ENCODE measurements around the gene DNAJB9.

DNAJB9 gene

DNA sequence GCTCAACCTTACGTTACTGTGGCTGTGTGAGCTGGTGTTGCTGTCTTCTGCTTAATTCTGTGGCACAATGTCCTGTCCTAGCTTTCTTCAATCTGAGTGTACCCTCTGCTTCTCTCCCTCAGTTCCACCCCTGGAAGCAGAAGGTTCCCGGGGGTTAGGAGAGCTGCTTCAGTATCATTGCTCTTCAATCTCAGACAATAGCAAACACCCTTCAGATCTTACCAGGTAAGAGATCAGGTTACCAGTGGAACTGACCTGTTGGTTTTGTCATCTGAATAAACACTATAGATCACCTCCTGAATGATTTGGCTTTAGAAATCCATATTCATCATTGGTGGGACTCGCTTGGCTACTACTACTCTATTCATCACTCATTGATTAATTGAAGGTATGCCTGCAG is 48.4 kb downstream of the DNAJB9 start:
- TF ChIP-seq Cebpa-rat (IDR thresholded peaks at IDR 0.05): no peak
- no peak overlapping the region for H3K4me3 ChIP-seq
- no peak overlapping the region for H3K9ac ChIP-seq
- H3K27me3 ChIP-seq: no peaks in the 10 kb centered on the region
- H3K9me3 ChIP-seq: no peaks in the 10 kb centered on the region
- no peaks in the 10 kb centered on the region for H4K20me1 ChIP-seq
- no peak overlapping the region for H3K4me2 ChIP-seq
- H3K4me1 ChIP-seq: no peaks in the 10 kb centered on the region
- no peak overlapping the region for H3K27ac ChIP-seq
- H3K36me3 ChIP-seq: no peaks in the 10 kb centered on the region

GRCh38 chr7:108623220-108623619 is 53.5 kb downstream of the DNAJB9 start:
- no peaks in the 10 kb centered on the region for H3K9me3 ChIP-seq
- H3K27ac ChIP-seq: no peak overlapping the region
- H3K27me3 ChIP-seq: no peaks in the 10 kb centered on the region
- H3K4me3 ChIP-seq: no peak overlapping the region
- H3K36me3 ChIP-seq: no peaks in the 10 kb centered on the region
- H3K9ac ChIP-seq: no peak overlapping the region
- H3K4me1 ChIP-seq: no peaks in the 10 kb centered on the region
- H3K4me2 ChIP-seq: no peak overlapping the region
- no peaks in the 10 kb centered on the region for H4K20me1 ChIP-seq
- no peak for TF ChIP-seq Cebpa-rat (IDR thresholded peaks at IDR 0.05)
